ENCODE results near the gene PRKCE. TPM values are rescaled to one million over a fixed set of nuclear protein-coding genes. Genes with fewer than 3 reads are reported as not detected.

PRKCE gene
- total RNA-seq, 2 experiments from 2014 or later, result 24.9 to 26.2 TPM

- Mint-ChIP-seq H3K4me3 (no peak overlapping the region), H3K9me3 (no peaks in the 10 kb centered on the region), H3K27ac (no peak overlapping the region), H3K4me1 (ENCODE audit: low read depth) (no peaks in the 10 kb centered on the region), H3K27me3 (no peaks in the 10 kb centered on the region), H3K36me3 (ENCODE audit: low read depth) (no peaks in the 10 kb centered on the region)
- no peaks in the 10 kb centered on the region for H3K4me1 ChIP-seq (ENCODE audit: insufficient read depth, low read length)
- no peak overlapping the region for H3K27ac ChIP-seq (ENCODE audit: low read depth in 1 of 2, low read length in 2 of 2)
- POLR2A ChIA-PET, result no interaction called here
- H3K36me3 ChIP-seq (ENCODE audit: insufficient read depth, low read length), result no peaks in the 10 kb centered on the region
- intact Hi-C loops (cut with DNase I, micrococcal nuclease), result no loop called here
- ATAC-seq (ENCODE audit: poor library complexity) (no peak), DNase-seq (no peak)
- no peak overlapping the region for H3K4me3 ChIP-seq (ENCODE audit: low read length)
- CTCF ChIA-PET, result no interaction called here
- H3K27me3 ChIP-seq (ENCODE audit: control insufficient read depth in 1 of 2, insufficient read depth in 2 of 2, low read length in 2 of 2), result no peaks in the 10 kb centered on the region
- H3K9me3 ChIP-seq (ENCODE audit: control insufficient read depth in 1 of 2, insufficient read depth in 1 of 2, low read length in 2 of 2), result no peaks in the 10 kb centered on the region
- no peak for TF ChIP-seq CTCF (IDR thresholded peaks at IDR 0.05)
Observed at GRCh38 chr2:46026431-46026830, 375.0 kb downstream of the PRKCE start.

- no peak for TF ChIP-seq CTCF (IDR thresholded peaks at IDR 0.05)
- H3K4me1 Mint-ChIP-seq (ENCODE audit: low read depth), result no peaks in the 10 kb centered on the region
- no peaks in the 10 kb centered on the region for H3K9me3 Mint-ChIP-seq
- ChIA-PET CTCF (no interaction called here), POLR2A (no interaction called here)
- Histone ChIP-seq H3K27me3 (ENCODE audit: control insufficient read depth in 1 of 2, insufficient read depth in 2 of 2, low read length in 2 of 2) (no peaks in the 10 kb centered on the region), H3K9me3 (ENCODE audit: control insufficient read depth in 1 of 2, insufficient read depth in 1 of 2, low read length in 2 of 2) (no peaks in the 10 kb centered on the region), H3K36me3 (ENCODE audit: insufficient read depth, low read length) (no peaks in the 10 kb centered on the region), H3K4me3 (ENCODE audit: low read length) (no peak overlapping the region), H3K4me1 (ENCODE audit: insufficient read depth, low read length) (no peaks in the 10 kb centered on the region), H3K27ac (ENCODE audit: low read depth in 1 of 2, low read length in 2 of 2) (no peak overlapping the region)
- no peak overlapping the region for H3K27ac Mint-ChIP-seq
- H3K27me3 Mint-ChIP-seq, result no peaks in the 10 kb centered on the region
- H3K4me3 Mint-ChIP-seq, result no peak overlapping the region
- DNase-seq, result no peak
- ATAC-seq (ENCODE audit: poor library complexity), result no peak
- intact Hi-C loops (cut with DNase I, micrococcal nuclease), result no loop called here
- no peaks in the 10 kb centered on the region for H3K36me3 Mint-ChIP-seq (ENCODE audit: low read depth)
Observed at GRCh38 chr2:46029332-46029811, 377.9 kb downstream of the PRKCE start.

- H3K27me3 ChIP-seq (ENCODE audit: control insufficient read depth in 1 of 2, insufficient read depth in 2 of 2, low read length in 2 of 2), result no peaks in the 10 kb centered on the region
- no peaks in the 10 kb centered on the region for H3K36me3 ChIP-seq (ENCODE audit: insufficient read depth, low read length)
- no peaks in the 10 kb centered on the region for H3K9me3 Mint-ChIP-seq
- H3K27ac ChIP-seq (ENCODE audit: low read depth in 1 of 2, low read length in 2 of 2), result no peak overlapping the region
- ATAC-seq (ENCODE audit: poor library complexity) (no peak), DNase-seq (no peak)
- H3K4me1 Mint-ChIP-seq (ENCODE audit: low read depth), result no peaks in the 10 kb centered on the region
- no peaks in the 10 kb centered on the region for H3K27me3 Mint-ChIP-seq
- no peaks in the 10 kb centered on the region for H3K36me3 Mint-ChIP-seq (ENCODE audit: low read depth)
- no peaks in the 10 kb centered on the region for H3K4me1 ChIP-seq (ENCODE audit: insufficient read depth, low read length)
- intact Hi-C loops (cut with DNase I, micrococcal nuclease), result no loop called here
- H3K4me3 ChIP-seq (ENCODE audit: low read length), result no peak overlapping the region
- H3K27ac Mint-ChIP-seq, result no peak overlapping the region
- CTCF ChIA-PET, result no interaction called here
- POLR2A ChIA-PET, result no interaction called here
- H3K4me3 Mint-ChIP-seq, result no peak overlapping the region
- no peak for TF ChIP-seq CTCF (IDR thresholded peaks at IDR 0.05)
- H3K9me3 ChIP-seq (ENCODE audit: control insufficient read depth in 1 of 2, insufficient read depth in 1 of 2, low read length in 2 of 2), result no peaks in the 10 kb centered on the region
Observed at GRCh38 chr2:46030330-46030729, 378.9 kb downstream of the PRKCE start.
